Psoas muscle (tissue), 8 donors: ENCODE data around the gene MYNN. TPM values are rescaled to one million over a fixed set of nuclear protein-coding genes. Genes with fewer than 3 reads are reported as not detected.

ENCODE experiments used
- ATAC-seq, 4 donors: fragments of 200-7000 bp; cut with Tn5 transposase; one replicate each; pipeline ENCODE4 v1.9.1; 2020; ENCODE audit warnings: moderate library complexity in 3 of 4, mild to moderate bottlenecking in 2 of 4
- DNase-seq, 2 donors: peaks; one replicate each; pipeline ENCODE4 v3.0.0-alpha.2; 2020
- H3K27ac ChIP-seq: fragments of 200-600 bp; one replicate; pipeline ENCODE4 v1.8.0; 2022
- H3K27me3 ChIP-seq, 3 donors: fragments of 200-600 bp in 1 of 3; one replicate each; pipeline versions ENCODE4 v1.6.1 to v1.8.0; 2013 to 2022; ENCODE audit warnings: low read length in 2 of 3, mild to moderate bottlenecking in 2 of 3, moderate library complexity in 1 of 3; ENCODE audit not compliant: insufficient read depth in 3 of 3
- H3K36me3 ChIP-seq, 2 donors: fragments of 200-600 bp in 1 of 2; one replicate each; pipeline versions ENCODE4 v1.6.1 to v1.8.0; 2013 to 2022; ENCODE audit warnings: low read depth in 1 of 2, mild to moderate bottlenecking in 1 of 2, moderate library complexity in 1 of 2; ENCODE audit not compliant: insufficient read depth in 1 of 2
- H3K4me1 ChIP-seq: fragments of 200-600 bp; one replicate; pipeline ENCODE4 v1.8.0; 2022
- H3K4me3 ChIP-seq: fragments of 200-600 bp; one replicate; pipeline ENCODE4 v1.8.0; 2022; ENCODE audit warnings: mild to moderate bottlenecking
- H3K9me3 ChIP-seq: fragments of 200-600 bp; one replicate; pipeline ENCODE4 v1.8.0; 2022
- WGBS, 3 donors: extraction: QIAGEN DNeasy Blood & Tissue Kit; methylation state at CpG; one replicate each; pipeline versions ENCODE4 v1.1.6 to v1.1.7; 2013; 5-methylcytosine and 5-hydroxymethylcytosine counted together
- intact Hi-C, 2 donors: fragments of 100-400 bp; cut with DNase I; formaldehyde crosslinking; loops; one replicate each; pipeline versions ENCODE4 v1.11.0 to v1.14.2; 2022
- polyA plus RNA-seq, 3 donors: library from polyadenylated mRNA; stranded (reverse); fragments of 200-250 nt; gene quantifications; one replicate each; pipeline ENCODE4 v1.2.3, GENCODE V29; 2013
- total RNA-seq, 4 donors: library from RNA; stranded (reverse); fragmentation: NEBNext Ultra II Directional in 2 of 4; extraction: Animal tissue kit (Norgen Biotek cat#: 25700) in 2 of 4; gene quantifications; one replicate each; pipeline versions ENCODE4 v1.2.1 to v1.2.4, GENCODE V29; 2021 to 2023
- TF ChIP-seq, protein P1 (sequence below): fragments of 200-600 bp; IDR thresholded peaks from one replicate; pipeline ENCODE4 v1.8.0; 2022; ENCODE audit warnings: antibody characterized with exemption
- donor health status: healthy with polysubstance abuse.
- donor health status: DM: no; HTN: no; CAD: no; lungs with moderate emphysema.
- donor health status: Bipolar disorder and iron deficiency.
- donor health status: healthy.
- donor health status: DM: yes; HTN: yes; CAD: no.
- donor health status: DM: no; HTN: no; CAD: no.
- donor health status: DM: no; HTN: no; CAD: no.
- donor health status: DM: yes; HTN: yes; CAD: no.

The MYNN gene
- total and polyA plus RNA-seq, 7 donors = 10.1 to 16.8 (median 15.5) TPM

DNA sequence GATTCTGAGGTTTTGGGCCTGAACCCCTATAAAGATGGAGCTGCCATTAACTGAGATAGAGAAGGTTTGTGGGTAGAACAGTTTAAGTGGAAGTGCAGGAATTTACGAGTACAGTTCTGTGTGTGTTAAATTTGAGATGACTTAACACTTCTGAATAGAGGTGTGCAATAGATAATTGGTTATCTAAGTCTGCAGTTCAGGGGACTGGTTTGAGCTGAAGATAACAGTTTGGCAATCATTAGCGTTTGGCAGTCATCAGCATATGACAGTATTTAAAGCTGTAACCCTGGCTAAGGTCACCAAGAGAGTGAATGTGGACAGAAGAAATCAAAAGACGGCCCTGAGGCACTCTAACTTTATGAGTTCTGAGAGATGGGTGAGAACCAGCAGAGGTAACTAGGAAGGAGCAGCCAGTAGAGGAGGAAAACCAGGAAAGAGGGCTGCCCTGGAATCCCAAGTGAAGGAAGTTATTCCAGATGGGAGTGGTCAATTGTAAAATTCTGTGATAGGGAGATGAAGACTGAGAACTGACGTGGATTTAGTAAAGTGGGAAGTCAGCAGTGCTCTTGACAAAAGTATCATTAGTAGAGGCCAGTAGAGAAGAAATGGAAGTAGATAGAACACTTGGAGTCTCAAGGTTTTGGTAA, 8.1 kb downstream of the MYNN start:
- no peak overlapping the region for H3K27ac ChIP-seq
- DNase-seq (no peak), ATAC-seq (no peak)
- H3K27me3 ChIP-seq = no peaks in the 10 kb centered on the region
- intact Hi-C loops = loop anchor here in 1 of 2 donors (10.0 kb wide), 1 partner anchor 213 kb away; no protein-coding TSS in a partner anchor
- H3K9me3 ChIP-seq = no peaks in the 10 kb centered on the region
- H3K4me3 ChIP-seq = no peak overlapping the region
- 75 to 83% (median 80%) methylated on average over 4 of the region's 4 CpGs for WGBS, 3 donors
- peaks cover 22 to 100% of the 10 kb centered on the region in 2 donors for H3K36me3 ChIP-seq
- peaks cover 8% of the 10 kb centered on the region for H3K4me1 ChIP-seq
- TF ChIP-seq, protein P1, sequence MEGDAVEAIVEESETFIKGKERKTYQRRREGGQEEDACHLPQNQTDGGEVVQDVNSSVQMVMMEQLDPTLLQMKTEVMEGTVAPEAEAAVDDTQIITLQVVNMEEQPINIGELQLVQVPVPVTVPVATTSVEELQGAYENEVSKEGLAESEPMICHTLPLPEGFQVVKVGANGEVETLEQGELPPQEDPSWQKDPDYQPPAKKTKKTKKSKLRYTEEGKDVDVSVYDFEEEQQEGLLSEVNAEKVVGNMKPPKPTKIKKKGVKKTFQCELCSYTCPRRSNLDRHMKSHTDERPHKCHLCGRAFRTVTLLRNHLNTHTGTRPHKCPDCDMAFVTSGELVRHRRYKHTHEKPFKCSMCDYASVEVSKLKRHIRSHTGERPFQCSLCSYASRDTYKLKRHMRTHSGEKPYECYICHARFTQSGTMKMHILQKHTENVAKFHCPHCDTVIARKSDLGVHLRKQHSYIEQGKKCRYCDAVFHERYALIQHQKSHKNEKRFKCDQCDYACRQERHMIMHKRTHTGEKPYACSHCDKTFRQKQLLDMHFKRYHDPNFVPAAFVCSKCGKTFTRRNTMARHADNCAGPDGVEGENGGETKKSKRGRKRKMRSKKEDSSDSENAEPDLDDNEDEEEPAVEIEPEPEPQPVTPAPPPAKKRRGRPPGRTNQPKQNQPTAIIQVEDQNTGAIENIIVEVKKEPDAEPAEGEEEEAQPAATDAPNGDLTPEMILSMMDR = no peak

GRCh38 chr3:169787120-169787519, 13.9 kb downstream of the MYNN start:
- no peak overlapping the region for H3K4me3 ChIP-seq
- H3K27ac ChIP-seq = no peak overlapping the region
- 96 to 97% (median 96%) methylated on average over 4 of the region's 4 CpGs for WGBS, 3 donors
- no peak for ATAC-seq
- TF ChIP-seq, protein P1 = no peak
- intact Hi-C loops = loop anchor here (5.0 to 10.0 kb wide), 2 partner anchors 208 to 310 kb away; no protein-coding TSS in a partner anchor
- no peak for DNase-seq
- no peaks in the 10 kb centered on the region for H3K4me1 ChIP-seq
- no peaks in the 10 kb centered on the region for H3K27me3 ChIP-seq
- no peaks in the 10 kb centered on the region for H3K9me3 ChIP-seq
- peaks cover 0 to 92% of the 10 kb centered on the region in 2 donors for H3K36me3 ChIP-seq

- no peak overlapping the region for H3K4me3 ChIP-seq
- ATAC-seq (no peak), DNase-seq (no peak)
- no peaks in the 10 kb centered on the region for H3K4me1 ChIP-seq
- no peaks in the 10 kb centered on the region for H3K9me3 ChIP-seq
- H3K36me3 ChIP-seq = peaks cover 0 to 91% of the 10 kb centered on the region in 2 donors
- H3K27me3 ChIP-seq = no peaks in the 10 kb centered on the region
- no peak overlapping the region for H3K27ac ChIP-seq
- WGBS, 3 donors = 76 to 88% (median 84%) methylated on average over 1 of the region's 1 CpG
- TF ChIP-seq, protein P1 = no peak
- intact Hi-C loops = loop anchor here (5.0 to 10.0 kb wide), 2 partner anchors 207 to 310 kb away; no protein-coding TSS in a partner anchor
Observed at GRCh38 chr3:169787791-169788190, 14.6 kb downstream of the MYNN start.

DNA sequence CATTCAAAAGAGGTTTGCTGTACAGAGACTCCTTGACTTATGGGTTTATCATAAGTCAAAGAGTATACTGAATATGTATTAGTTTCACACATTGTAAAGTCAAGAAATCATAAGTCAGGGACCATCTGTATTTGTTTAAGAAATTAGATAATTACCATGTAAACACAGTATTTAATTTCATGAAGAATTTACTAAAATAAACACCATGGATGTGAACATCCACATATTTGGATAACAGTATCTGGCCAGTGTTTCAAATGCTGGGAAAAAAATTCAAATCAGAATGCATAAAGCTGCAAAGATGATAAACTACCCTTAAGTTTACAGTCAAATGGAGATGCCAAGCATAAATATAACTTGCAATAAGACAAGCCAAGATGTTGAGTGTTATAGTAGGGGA, 17.0 kb downstream of the MYNN start:
- TF ChIP-seq, protein P1 = no peak
- no peaks in the 10 kb centered on the region for H3K4me1 ChIP-seq
- H3K36me3 ChIP-seq = peaks cover 0 to 75% of the 10 kb centered on the region in 2 donors
- ATAC-seq (no peak), DNase-seq (no peak)
- no peak overlapping the region for H3K27ac ChIP-seq
- no peaks in the 10 kb centered on the region for H3K9me3 ChIP-seq
- H3K4me3 ChIP-seq = no peak overlapping the region
- H3K27me3 ChIP-seq = no peaks in the 10 kb centered on the region
- intact Hi-C loops = loop anchor here (10.0 kb wide), 2 partner anchors 185 to 315 kb away; no protein-coding TSS in a partner anchor
